Measurements from ENCODE around the gene EHMT1.

- TF ChIP-seq CTCF (IDR thresholded peaks at IDR 0.05; ENCODE audit: poor library complexity) (no peak), EZH2 (IDR thresholded peaks at IDR 0.05; ENCODE audit: borderline replicate concordance) (no peak)
These were observed 125.9 kb downstream of the EHMT1 start for GRCh38 chr9:137744632-137745183.
